ENCODE results near the gene EPHA6. TPM values are rescaled to one million over a fixed set of nuclear protein-coding genes. Genes with fewer than 3 reads are reported as not detected.
"Not testable (repeated sequence)": the region's sequence is repeated elsewhere in the genome, so short reads cannot be mapped to it uniquely, and the experiment has no call there.

The EPHA6 gene
- total and polyA plus RNA-seq, 2 donors (not counting 3 experiments of a cell fraction or from before 2014, with no cell fraction given) = not detected

DNA sequence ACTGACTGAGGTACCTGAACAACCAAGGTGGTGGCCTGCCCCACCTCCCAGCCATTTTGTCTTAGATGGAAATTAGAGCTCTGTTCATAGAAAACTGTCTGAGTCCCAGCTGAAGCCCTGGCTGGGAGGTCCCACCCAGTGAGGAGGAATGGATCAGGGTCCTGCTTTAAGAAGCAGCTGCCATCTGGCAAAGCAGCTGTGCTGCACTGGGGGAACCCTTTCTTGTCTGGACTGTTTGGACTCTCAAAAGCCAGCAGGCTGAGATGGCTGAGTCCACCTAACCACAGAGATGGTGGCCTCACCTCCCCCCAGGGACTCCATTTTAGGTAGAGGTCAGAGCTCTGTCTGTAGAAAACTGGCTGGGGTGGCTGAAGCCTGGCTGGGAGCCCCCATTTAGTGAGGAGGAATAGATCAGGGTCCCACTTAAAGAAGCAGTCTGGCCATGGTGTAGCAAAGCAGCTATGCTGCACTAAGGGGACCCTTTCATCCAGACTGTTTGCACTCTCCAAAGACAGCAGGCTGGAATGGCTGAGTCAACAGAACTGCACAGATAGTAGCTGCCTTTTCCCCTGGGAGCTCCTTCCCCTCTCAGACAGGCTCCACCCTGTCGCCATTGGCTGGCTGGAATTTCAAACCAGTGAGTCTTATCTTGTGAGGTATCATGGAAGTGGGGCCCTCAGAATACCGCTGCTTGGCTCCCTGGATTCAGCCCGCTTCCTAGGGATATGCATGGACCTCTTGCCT lies 116.9 kb downstream of the EPHA6 start:
- H3K79me2 ChIP-seq (ENCODE audit: control insufficient read depth, insufficient read depth, low read length) = no peaks in the 10 kb centered on the region
- no peak overlapping the region for H3K4me2 ChIP-seq (ENCODE audit: insufficient read depth, low read length)
- no peaks in the 10 kb centered on the region for H3K4me1 ChIP-seq (ENCODE audit: control insufficient read depth, extremely low read depth, insufficient read depth, low read length)
- ChIA-PET CTCF (no interaction called here), POLR2A (no interaction called here)
- no peaks in the 10 kb centered on the region for H4K20me1 ChIP-seq (replicated peaks; ENCODE audit: control insufficient read depth, extremely low read depth, insufficient read depth, low read length)
- H3K9ac ChIP-seq (replicated peaks; ENCODE audit: extremely low read depth, insufficient read depth, low read length) = no peak overlapping the region
- H3K27me3 ChIP-seq (ENCODE audit: control insufficient read depth in 2 of 2, insufficient read depth in 2 of 2, low read length in 2 of 2) = no peaks in the 10 kb centered on the region
- FAIRE-seq (no peak), DNase-seq (ENCODE audit: low read depth, low spot score) (no peak)
- no peaks in the 10 kb centered on the region for H3K36me3 ChIP-seq (ENCODE audit: control insufficient read depth in 2 of 2, extremely low read depth in 1 of 2, insufficient read depth in 2 of 2, low read length in 2 of 2)
- dilution Hi-C loops (cut with MboI; ENCODE audit: extremely low pct_ligation_motif_present, low sequenced_read_pairs) (no loop called here), intact Hi-C loops (cut with micrococcal nuclease) (no loop called here)
- no TSS peak for BruUV-seq (replicated peaks)
- TF ChIP-seq JUN (IDR thresholded peaks at IDR 0.05; ENCODE audit: borderline replicate concordance, insufficient read depth, insufficient read length, low read depth) = no peak
- TF ChIP-seq, protein P1, sequence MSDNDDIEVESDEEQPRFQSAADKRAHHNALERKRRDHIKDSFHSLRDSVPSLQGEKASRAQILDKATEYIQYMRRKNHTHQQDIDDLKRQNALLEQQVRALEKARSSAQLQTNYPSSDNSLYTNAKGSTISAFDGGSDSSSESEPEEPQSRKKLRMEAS (IDR thresholded peaks at IDR 0.05; ENCODE audit: insufficient read depth, insufficient read length) = no peak
- TF ChIP-seq, protein P2, sequence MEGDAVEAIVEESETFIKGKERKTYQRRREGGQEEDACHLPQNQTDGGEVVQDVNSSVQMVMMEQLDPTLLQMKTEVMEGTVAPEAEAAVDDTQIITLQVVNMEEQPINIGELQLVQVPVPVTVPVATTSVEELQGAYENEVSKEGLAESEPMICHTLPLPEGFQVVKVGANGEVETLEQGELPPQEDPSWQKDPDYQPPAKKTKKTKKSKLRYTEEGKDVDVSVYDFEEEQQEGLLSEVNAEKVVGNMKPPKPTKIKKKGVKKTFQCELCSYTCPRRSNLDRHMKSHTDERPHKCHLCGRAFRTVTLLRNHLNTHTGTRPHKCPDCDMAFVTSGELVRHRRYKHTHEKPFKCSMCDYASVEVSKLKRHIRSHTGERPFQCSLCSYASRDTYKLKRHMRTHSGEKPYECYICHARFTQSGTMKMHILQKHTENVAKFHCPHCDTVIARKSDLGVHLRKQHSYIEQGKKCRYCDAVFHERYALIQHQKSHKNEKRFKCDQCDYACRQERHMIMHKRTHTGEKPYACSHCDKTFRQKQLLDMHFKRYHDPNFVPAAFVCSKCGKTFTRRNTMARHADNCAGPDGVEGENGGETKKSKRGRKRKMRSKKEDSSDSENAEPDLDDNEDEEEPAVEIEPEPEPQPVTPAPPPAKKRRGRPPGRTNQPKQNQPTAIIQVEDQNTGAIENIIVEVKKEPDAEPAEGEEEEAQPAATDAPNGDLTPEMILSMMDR (IDR thresholded peaks at IDR 0.05; ENCODE audit: extremely low read depth in 1 of 2, insufficient read depth in 1 of 2, low read depth in 1 of 2, low read length in 2 of 2) = no peak
- H3K9me3 ChIP-seq (replicated peaks; ENCODE audit: control insufficient read depth, insufficient read depth, low read length) = peaks cover 10% of the 10 kb centered on the region
- H3K4me3 ChIP-seq (replicated peaks in 1 of 3; ENCODE audit: insufficient read depth in 1 of 3, low read depth in 1 of 3, low read length in 3 of 3) = no peak overlapping the region
- no peak overlapping the region for H2AFZ ChIP-seq (ENCODE audit: low read depth, low read length)
- no peaks in the 10 kb centered on the region for H3K9me1 ChIP-seq (replicated peaks; ENCODE audit: control insufficient read depth, extremely low read depth, insufficient read depth, low read length)
- H3K27ac ChIP-seq (ENCODE audit: insufficient read depth, low read depth, low read length) = no peak overlapping the region

DNA sequence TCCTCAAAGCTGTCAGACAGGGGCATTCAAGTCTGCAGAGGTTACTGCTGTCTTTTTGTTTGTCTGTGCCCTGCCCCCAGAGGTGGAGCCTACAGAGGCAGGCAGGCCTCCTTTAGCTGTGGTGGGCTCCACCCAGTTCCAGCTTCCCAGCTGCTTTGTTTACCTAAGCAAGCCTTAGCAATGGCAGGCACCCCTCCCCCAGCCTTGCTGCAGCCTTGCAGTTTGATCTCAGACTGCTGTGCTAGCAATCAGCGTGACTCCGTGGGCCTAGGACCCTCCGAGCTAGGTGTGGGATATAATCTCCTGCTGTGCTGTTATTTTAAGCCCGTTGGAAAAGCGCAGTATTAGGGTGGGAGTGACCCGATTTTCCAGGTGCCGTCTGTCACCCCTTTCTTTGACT lies 127.7 kb downstream of the EPHA6 start:
- BruUV-seq (replicated peaks); H3K4me3 ChIP-seq (replicated peaks in 1 of 3; ENCODE audit: insufficient read depth in 1 of 3, low read depth in 1 of 3, low read length in 3 of 3); H4K20me1 ChIP-seq (replicated peaks; ENCODE audit: control insufficient read depth, extremely low read depth, insufficient read depth, low read length); H3K4me2 ChIP-seq (ENCODE audit: insufficient read depth, low read length); H3K4me1 ChIP-seq (ENCODE audit: control insufficient read depth, extremely low read depth, insufficient read depth, low read length); H3K9ac ChIP-seq (replicated peaks; ENCODE audit: extremely low read depth, insufficient read depth, low read length); H2AFZ ChIP-seq (ENCODE audit: low read depth, low read length); POLR2A ChIA-PET; DNase-seq (ENCODE audit: low read depth, low spot score); H3K36me3 ChIP-seq (ENCODE audit: control insufficient read depth in 2 of 2, extremely low read depth in 1 of 2, insufficient read depth in 2 of 2, low read length in 2 of 2); H3K9me3 ChIP-seq (replicated peaks; ENCODE audit: control insufficient read depth, insufficient read depth, low read length); H3K79me2 ChIP-seq (ENCODE audit: control insufficient read depth, insufficient read depth, low read length); FAIRE-seq; CTCF ChIA-PET; H3K27me3 ChIP-seq (ENCODE audit: control insufficient read depth in 2 of 2, insufficient read depth in 2 of 2, low read length in 2 of 2); dilution Hi-C loops (cut with MboI; ENCODE audit: extremely low pct_ligation_motif_present, low sequenced_read_pairs); H3K27ac ChIP-seq (ENCODE audit: insufficient read depth, low read depth, low read length); H3K9me1 ChIP-seq (replicated peaks; ENCODE audit: control insufficient read depth, extremely low read depth, insufficient read depth, low read length); intact Hi-C loops (cut with micrococcal nuclease): not testable (repeated sequence)

Data from endothelial cell of umbilical vein (primary cell).